Bone marrow (tissue), 2 donors: ENCODE results near the gene PTTG1IP.

Experiments used
- DNase-seq, 2 donors: peaks; one replicate each; lab custom pipeline; 2025; lab: John Stamatoyannopoulos, UW

PTTG1IP gene

DNA sequence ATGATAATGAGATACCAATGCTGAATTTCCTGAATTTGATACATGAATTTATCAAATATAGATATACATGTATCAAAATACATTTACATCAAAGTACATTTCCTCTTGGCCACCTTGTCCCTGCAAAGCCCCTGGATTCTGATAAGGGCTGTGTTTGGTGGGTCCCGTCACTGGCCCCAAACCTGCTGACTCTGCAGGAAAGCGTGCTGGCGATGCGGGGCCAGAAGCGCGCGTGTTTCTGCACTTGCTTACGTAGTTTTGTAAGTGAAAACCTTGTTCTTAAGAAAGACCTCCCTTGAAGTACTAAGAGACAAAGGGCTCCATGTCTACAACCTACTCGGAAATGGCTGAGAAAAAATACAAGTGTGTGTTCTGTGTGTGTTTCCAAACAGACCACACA lies 36.2 kb upstream of the PTTG1IP start:
- no peak for DNase-seq

GRCh38 chr21:44908908-44909307 lies 35.4 kb upstream of the PTTG1IP start:
- DNase-seq: no peak

- DNase-seq: peak; percentile 25 to 63
Measured at GRCh38 chr21:44907966-44908895, 34.7 kb upstream of the PTTG1IP start.

GRCh38 chr21:44907225-44907965 lies 33.9 kb upstream of the PTTG1IP start:
- DNase-seq: no peak

GRCh38 chr21:44905728-44906090 lies 32.2 kb upstream of the PTTG1IP start:
- DNase-seq: no peak

DNA sequence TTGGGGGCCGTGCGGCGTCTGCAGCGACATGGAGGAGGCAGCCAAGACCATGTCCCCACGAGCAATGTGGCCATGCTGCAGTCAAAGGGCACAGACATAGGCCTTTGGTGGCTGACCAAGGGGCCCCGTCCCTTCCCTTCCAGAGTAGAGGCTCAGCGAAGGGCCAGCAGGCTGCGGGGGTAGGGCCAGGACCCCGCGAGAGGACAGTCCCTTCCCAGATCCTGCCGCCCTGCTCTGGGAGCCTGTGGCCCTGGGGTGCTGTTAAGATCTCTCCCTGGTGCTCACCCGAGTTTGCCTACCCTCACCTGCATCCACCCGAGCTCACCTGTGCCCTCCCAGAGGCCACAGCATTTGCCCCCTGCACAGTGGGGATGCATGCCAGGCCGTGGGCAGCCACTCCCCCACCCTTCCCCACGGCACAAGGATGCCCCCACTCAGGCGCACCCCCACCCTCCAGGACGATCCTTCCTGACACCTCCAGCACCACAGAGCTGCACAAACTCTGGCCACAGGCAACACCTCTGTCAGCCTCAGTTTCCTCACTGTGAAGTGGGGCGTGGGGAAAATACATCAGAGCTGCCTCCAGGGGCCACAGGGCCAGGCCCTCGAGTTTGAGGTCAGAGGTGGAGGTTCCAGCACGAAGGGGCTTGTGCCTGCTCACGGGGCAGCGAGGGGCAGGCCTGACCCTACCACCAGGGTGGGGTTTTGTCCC lies 31.7 kb upstream of the PTTG1IP start:
- DNase-seq: no peak

- DNase-seq: no peak
Measured at GRCh38 chr21:44904141-44904923, 30.8 kb upstream of the PTTG1IP start.

DNA sequence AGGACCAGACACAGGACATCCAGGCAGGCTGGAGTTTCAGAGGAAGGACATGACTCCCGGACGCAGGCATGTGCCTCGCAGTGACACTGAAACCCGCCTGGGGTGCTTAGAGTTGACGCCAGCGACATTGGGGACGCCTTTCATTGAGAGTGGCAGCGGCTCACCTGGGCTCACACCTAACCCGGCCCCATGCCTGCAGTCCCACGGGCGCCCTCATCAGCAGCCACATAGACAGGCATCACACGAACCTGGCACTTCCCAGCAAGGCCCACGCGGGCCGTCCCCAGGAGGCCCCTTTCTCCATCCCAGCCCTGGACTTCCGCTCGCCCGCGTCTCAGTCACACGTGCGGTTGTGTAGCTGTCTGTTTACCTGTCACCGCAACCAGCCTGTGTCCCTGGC lies 30.2 kb upstream of the PTTG1IP start:
- no peak for DNase-seq

- no peak for DNase-seq
Measured at GRCh38 chr21:44903050-44903685, 29.7 kb upstream of the PTTG1IP start.

- DNase-seq: no peak
Measured at GRCh38 chr21:44902268-44903049, 29.0 kb upstream of the PTTG1IP start.

DNA sequence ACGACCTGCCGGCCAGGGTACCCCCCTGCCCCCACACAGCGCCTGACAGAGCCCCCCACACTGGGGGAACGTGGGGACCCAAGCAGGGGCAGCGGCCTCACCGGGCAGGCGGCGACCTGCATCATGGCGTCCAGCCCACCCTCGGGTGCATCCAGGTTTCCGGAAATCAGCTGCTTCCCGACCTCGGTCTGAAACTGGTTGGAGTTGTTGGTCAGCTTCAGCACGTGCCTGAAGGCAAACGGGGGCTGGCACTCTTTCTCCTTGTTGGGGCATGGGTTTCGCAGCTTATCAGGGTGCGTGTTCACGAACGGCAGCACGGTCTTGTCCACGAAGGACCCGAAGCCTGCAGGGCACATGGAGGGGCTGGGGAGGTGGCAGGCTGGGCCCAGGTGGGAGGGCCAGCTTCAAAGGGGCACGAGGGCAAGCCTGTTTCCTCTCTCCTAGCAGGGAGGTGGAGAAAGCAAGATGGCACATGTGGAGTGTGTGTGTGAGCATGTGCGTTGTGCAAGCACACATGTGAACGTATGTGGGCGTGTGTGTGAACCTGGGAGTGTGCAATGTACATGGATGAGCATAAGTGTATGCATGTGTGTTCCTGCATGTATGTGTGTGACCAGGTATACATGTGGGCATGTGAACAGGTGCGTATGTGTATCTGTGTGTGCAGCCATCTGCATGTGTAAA lies 28.0 kb upstream of the PTTG1IP start:
- DNase-seq: no peak

DNA sequence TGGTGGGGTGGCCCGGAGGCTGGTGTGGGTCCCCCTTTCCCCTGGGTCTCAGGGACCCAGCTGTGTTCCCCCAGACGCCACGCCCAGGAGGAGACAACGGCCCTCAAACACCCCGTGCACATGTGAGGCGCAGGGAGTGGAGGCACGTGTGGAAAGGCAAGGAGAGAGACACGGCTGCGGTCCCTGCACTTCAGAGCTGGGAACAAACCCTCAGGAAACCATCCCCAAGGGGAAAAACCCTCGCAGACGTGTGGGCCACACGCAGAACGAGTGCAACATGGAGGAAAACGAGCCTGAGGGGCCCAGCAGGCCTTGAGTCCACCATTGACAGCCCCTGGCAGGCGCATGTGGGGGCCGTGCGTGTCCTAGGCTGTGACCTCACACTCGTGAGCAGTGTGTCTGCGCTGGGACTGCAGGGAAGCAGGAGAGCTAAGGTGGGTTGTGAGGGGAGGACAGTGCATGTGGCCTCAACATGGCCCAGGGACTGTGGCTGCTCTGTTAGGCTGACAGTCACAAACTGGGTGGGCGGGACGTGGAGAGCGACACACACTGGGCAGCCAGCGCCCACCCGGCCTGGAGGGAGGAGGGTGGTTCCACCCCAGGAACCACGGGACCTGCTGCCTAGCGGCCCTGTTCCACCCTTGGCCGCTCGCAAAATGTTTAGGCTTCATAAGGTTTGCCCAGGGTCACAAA lies 27.2 kb upstream of the PTTG1IP start:
- DNase-seq: no peak

- no peak for DNase-seq
Measured at GRCh38 chr21:44899768-44900558, 26.5 kb upstream of the PTTG1IP start.

DNA sequence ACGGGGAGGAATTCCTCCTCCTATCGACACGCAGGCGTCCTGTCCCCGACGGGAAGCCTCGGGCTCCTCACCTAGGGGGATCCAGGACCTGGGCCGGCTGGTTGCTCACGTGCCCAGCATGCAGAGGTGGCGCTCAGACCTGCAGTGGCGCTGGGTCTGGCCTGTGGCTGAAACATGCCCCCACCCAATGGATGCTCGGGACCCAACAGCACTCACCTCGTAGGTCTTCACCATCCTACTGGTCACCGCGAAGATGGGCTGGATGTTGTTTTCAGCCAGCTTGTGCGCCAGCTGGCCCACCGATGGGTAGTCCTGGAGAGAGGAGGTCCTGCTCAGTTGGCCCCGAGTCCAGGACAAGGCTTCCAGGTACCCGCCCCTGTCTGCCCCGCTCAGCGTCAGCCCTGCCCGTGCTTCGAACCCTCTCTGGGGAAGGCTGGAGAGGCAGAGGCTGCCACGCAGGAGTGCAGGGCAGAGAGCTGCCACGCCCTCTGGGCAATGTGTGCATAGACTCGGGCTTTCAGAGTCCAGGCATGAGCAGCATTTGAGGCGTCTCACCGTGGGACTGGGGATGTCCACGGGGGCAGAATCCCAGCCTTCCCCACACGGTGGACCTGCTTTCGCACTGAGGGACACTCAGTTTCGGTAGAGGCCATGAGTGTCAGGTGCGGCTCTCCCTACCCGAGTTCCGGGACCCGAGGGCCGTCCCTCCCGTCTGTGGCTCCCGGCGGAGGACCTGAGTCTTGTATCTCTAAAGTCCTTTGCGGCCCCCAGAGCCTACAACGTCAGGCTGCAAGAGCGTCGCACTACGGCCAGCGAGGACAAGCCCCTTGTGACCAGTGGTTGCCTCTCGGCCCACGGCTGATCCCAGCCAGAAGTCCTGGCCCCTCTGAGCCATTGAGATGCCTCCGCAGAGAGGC lies 25.6 kb upstream of the PTTG1IP start:
- no peak for DNase-seq

- DNase-seq: no peak
Measured at GRCh38 chr21:44898011-44898488, 24.6 kb upstream of the PTTG1IP start.

- no peak for DNase-seq
Measured at GRCh38 chr21:44897326-44898010, 24.0 kb upstream of the PTTG1IP start.
